Loucy (cell line): ENCODE data around the gene DDX4.

ENCODE experiments used
- CTCF ChIP-seq: fragments of 200-600 bp; sonication (generic); conservative IDR thresholded peaks from 2 replicates; pipeline ENCODE4 v1.5.1; 2014; ENCODE audit warnings: mild to moderate bottlenecking, antibody characterized with exemption, low read length
- EZH2phosphoT487 ChIP-seq: fragments of 200-600 bp; IDR thresholded peaks from 2 replicates; pipeline ENCODE4 v1.6.1; 2018; ENCODE audit warnings: antibody characterized with exemption, mild to moderate bottlenecking, moderate library complexity, borderline replicate concordance

GRCh38 chr5:55857247-55857640, 119.4 kb downstream of the DDX4 start:
- TF ChIP-seq CTCF (no peak), EZH2phosphoT487 (no peak)
